Activated CD4-positive, alpha-beta T cell treated with anti-CD3 and anti-CD28 coated beads, Interleukin-10, Interleukin-2, amounts not matched to agents 100 ng/mL and 50 ng/mL, durations not matched to agents 16 hours and 8 hours (primary cell): ENCODE measurements around the gene B9D2.
"Not testable (repeated sequence)": the region's sequence is repeated elsewhere in the genome, so short reads cannot be mapped to it uniquely, and the experiment has no call there.

ENCODE experiments used
- DNase-seq: peaks from one replicate; pipeline ENCODE4 v3.0.0-alpha.2; 2020

B9D2 gene

GRCh38 chr19:41363753-41364523, at the start of gene B9D2:
B9D2 (minus strand) TSS chr19:41364149; CDS start chr19:41363519, 630 bp downstream.
- DNase-seq = peak; percentile 99

DNA sequence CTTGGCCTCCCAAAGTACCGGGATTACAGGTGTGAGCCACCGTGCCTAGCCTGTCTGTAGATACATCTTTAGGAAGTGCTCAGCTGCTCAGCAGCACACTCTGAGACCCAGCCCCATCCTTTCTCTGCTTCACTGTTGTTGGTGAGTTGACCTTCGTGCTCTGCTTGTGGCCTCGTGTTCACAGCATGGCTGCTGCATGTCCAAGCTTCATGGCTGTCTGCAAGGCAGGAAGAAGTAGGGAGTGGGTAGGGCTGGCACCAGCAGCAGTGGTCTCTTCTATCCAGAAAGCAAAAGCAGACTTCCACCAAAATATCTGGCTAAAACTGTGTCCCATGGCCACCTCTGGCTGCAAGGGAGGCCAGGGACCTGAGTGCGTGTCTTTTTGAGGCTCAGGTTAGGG, 49.0 kb upstream of the B9D2 start:
- no peak for DNase-seq

- no peak for DNase-seq
These were observed 48.0 kb upstream of the B9D2 start for GRCh38 chr19:41411968-41412265.

DNA sequence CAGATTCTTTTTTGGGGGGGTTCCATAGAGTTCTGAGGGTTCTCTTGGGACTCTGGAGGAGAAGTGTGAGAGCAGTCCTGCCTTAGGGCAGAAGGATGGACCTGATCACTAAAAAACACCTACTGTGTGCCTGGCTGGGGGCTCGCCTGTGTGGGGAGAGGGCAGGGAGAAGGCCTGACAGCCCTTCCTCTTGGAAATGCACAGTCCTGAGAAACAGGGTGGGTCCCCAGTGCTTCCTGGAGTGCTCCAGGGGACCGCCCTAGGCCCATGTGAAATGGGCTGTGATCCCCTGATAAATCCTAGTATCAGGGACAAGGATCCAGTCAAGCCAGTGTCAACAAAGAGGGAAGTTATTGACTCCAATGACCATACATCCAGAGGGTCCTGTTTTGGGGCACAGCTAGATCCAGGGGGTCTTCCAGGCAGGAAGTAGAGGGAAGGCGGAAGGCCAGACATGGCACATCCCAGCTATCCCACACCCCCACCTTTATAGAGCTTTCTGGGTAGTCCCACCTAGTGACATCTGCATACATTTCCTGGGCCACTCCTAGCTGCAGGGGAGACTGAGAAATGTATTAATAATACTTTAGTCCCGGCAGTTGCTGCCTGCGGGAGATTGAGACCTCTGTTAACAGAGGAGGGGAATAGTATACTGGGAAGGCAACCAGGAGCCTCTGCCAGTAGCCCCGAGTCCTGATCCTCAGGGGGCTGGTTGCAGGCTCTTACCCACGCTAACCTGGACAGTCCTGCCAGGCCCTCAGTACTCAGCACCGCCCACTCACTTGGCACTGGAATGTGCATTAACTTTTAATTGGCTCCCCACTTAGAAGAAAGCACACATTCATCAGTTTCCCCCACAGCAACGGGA, 47.4 kb upstream of the B9D2 start:
- no peak for DNase-seq

DNA sequence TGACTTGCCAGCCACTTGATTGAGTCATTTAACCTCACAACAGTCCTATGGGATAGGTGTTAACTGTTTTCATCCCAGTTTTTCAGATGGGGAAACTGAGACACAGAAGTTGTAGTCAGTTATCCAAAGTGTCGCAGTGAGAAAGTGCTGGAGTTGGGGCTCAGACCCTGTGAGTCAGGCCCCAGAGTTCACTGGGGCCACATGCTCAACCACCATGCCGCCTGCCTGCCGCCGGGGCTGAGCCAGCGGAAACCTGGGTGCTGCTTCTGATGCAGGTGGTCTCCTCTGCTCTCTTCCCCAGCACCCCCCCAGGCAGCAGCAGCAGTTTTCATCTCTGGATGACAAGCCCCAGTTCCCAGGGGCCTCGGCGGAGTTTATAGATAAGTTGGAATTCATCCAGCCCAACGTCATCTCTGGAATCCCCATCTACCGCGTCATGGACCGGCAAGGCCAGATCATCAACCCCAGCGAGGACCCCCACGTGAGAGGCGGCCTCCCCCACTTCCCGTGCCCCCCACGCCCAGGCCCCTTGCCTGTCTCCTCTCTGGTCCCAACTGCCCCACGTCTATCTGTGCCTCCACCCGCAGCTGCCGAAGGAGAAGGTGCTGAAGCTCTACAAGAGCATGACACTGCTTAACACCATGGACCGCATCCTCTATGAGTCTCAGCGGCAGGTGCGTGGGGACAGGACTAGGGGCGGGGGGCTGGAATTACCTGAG, 46.5 kb upstream of the B9D2 start:
- no peak for DNase-seq

DNA sequence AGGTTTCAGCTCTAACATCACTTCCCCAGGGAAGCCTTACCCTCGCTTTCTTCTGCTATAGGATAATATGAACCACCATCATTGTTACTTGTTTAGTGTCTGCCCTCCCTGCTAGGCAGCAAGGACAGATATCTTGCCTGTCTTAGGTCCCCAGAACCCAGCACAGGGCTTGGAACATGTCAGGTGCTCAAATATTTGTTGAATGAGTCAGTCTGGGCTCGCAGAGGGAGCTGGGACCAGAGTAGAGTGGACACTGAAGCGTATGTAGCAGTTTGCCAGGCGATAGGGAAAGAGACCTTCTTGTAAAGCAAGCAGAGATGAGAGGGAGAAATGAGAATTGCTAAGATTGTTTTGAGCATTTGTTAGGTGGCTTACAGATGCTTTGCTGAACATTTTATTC, 45.3 kb upstream of the B9D2 start:
- no peak for DNase-seq

GRCh38 chr19:41408846-41409245, 44.9 kb upstream of the B9D2 start:
- not testable (repeated sequence) for DNase-seq

DNA sequence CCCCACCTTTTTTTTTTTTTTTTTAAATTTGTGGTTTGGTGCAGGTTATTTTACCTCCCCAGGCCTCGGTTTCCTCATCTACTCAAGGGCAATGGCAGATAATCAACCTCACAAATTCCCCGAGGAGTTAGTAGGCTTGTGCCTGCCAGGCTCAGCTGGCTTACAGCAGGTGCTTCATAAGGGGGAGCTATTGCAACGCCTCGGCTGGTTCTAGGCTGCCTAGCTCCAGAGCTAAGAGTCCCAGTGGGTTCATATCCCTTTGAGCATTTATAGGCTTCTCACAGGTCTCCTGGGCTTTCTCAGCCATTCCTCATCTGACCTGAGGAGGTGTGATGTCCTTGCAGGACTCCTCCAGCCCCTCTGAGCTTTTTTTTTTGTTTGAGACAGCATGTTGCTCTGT, 44.3 kb upstream of the B9D2 start:
- no peak for DNase-seq

- DNase-seq = no peak
These were observed 43.3 kb upstream of the B9D2 start for GRCh38 chr19:41407271-41407670.

DNA sequence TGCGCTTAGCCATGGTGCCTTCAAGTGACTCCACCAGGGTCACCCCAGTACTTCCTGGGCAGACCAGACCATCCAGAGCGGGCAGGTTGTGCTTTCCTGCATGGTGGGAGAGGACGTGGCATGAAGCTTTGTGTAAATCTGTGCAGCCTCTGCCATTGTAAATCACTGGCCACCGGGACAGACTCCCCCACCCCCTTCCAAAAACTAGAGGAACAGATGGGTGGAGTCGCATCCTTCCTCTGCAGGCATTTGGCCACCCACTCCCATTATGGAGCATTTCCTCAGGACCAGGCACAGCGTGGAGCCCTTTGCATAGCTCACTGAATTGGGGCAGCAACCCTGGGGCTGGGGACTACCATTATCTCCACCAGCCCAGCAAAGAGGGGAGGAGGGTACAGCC, 41.8 kb upstream of the B9D2 start:
- no peak for DNase-seq

DNA sequence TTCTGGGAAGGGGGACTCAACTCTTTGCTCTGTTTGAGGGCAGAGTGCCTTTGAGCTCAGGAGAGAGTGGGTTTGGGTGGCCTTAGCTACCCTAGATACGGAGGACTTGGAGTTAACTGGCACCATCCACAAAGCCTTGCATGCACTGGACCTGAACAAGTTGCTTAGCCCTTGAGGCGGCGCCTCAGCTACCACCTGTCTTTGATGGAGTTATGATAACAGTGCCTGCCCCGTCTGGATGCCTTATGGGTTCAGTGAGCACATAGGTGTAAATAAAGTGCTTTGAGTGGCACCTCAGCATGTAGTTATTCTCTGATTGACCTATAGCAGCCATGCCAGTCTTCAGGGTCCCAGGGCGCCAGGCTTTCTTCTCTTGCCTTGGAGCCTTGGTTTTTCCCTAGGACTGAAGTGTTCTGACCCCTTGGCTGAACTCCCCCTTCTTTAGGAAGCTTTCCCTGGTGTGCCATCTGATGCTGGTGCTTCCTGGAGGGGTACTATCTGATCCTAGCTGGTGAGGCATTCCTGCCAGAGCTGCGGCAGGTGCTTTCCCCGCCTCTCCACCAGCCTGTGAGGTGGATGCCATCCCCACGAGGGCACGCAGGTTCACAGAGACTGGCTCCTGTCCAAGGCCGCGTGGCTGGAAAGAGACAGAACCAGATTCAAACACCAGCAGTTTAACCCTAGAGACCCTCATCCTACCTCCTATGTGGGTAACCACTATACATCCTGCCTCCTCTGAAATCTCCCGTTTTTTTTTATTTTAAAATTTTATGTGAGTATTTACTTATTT, 39.4 kb upstream of the B9D2 start:
- DNase-seq = no peak

DNA sequence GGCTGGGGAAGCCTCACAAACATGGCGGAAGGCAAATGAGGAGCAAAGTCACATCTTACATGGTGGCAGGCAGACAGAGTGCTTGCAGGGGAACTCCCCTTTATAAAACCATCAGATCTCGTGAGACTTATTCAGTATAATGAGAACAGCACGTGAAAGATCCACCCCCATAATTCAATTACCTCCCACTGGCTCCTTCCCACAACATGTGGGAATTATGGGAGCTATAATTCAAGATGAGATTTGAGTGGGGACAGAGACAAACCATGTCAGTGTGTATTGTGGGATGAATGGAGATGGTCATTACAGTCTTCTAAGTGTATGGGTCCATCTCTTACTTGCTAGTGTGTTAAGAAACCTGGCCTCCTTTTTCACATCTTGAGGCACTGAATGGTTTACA, 38.1 kb upstream of the B9D2 start:
- no peak for DNase-seq

DNA sequence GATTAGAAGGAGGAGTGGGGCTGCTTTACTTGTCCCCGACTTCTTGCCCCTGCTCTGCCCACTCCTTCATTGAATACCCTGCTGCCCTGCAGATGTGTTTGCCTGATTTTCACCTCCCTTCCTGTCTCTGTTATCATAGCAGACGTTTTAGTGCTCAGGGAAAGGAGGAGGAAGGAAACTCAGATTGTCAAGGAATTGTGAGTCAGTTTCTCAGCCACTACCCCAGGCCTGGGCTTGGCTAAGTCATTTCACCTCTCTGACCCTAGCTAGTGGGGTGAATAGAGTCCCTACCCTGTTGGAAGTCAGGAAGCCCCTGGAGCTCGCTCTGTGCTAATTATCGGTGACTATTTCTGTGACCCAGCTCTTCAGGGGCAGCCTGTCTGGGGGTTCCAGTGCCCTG, 37.5 kb upstream of the B9D2 start:
- DNase-seq = no peak

- no peak for DNase-seq
These were observed 35.6 kb upstream of the B9D2 start for GRCh38 chr19:41399525-41399924.

DNA sequence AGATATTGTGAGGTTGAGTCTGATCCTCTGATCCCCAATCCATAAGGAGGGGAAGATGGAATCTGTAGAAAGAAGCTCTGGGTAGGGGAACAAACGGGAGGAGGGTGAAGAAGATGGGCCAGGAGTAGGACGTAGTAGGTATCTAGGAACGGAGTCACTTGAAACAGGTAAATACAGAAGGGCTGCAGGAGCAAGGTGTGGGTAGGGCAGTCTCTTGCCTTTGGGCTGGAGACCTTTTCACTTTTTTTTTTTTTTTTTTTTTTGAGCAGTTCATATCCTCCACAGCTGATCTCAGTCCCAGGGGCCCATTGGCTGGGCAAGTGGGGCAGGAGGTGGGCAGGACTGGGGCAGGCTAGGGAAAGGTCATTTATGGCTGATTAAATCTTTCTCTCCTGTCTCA, 35.1 kb upstream of the B9D2 start:
- no peak for DNase-seq

- DNase-seq = no peak
These were observed 34.6 kb upstream of the B9D2 start for GRCh38 chr19:41398598-41398997.

GRCh38 chr19:41398050-41398418, 34.1 kb upstream of the B9D2 start:
- no peak for DNase-seq

DNA sequence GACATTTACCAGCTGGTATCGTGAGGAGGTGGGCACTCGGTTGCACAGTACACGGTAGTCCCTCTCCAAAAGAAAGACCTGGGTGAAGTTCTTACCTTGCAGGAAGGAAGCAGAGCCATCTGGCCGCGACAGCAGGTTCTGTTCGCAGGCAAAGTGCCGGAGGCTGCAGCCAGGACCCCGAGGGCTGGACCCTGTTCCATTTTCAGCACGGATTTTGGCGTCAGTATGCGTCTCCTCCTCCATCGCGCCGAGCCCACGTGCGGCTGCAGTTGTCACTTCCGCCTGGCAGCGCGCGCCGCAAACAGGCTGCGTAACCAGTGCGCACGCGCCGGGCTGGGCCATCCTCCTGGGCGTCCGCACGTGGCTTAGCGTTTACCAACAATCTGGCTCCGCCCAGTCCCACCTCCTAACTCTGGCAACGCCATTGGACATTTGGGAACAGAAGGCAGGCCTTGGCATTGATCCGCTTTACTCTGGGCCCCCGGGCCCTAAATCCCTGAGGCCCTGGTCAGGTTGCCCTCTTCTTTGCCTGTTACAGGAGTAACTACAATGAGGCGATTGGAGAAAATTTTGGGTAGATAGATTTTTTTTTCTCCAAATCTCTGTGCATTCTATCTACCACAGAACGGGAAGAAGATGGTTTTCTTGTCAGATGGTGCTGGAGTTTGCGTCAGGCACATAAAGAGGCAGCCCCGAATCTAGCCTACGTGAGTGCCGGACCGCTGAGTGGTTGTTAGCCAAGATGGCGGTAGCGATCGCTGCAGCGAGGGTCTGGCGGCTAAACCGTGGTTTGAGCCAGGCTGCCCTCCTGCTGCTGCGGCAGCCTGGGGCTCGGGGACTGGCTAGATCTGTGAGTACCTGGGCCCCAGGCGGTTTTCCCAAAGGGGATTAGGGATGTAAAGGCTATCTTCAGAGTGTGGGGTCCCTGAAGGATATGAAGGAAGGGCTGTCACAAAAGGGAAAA, 33.4 kb upstream of the B9D2 start, which contains the start of the genes BCKDHA and EXOSC5:
Gene BCKDHA (plus strand): TSS at position 733 of the 964 bp plus-strand sequence. CDS start 10 bp downstream, at position 743.
Gene EXOSC5 (minus strand): TSS at position 274 of the 964 bp plus-strand sequence. CDS start 31 bp downstream, at position 243.
- peak; percentile 100 for DNase-seq

- no peak for DNase-seq
These were observed 31.4 kb upstream of the B9D2 start for GRCh38 chr19:41395355-41395754.

DNA sequence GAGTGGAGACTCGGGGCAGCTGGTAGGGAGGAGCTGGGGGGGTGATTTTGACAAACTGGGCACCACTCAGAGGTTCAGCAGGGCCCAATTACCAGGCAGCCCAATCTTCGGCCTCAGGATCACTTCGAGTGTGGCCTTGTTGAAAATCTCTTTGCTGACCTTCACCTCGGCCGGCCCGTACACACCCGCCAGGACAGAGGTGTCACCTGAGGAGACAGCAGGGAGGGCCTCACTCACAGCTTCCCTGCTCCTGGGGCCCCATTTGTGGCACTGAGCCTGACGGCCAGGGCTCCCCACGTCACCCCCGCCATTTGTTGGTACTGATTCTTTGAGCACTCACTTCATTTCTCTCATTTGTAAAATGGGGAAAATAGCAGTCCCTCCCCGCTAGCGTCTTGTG, 28.8 kb upstream of the B9D2 start:
- no peak for DNase-seq

DNA sequence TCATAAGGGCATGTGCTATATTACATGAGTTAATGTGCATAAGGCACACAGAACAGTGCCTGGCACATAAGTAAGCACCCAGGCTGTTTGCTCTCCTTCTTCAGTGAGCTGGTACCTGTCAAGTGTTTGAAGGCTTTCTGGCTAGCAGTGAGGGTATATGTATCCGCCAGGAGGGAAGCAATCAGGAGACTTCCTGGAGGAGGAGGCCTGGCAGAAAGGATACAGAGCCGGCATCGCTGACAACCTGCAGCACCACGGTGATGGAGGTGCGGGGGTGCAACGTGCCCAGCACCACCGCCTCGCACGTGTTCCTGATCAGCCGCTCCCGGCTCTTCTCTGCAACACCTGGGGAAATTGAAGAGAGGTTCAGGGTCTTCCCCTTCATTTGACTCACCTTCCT, 27.7 kb upstream of the B9D2 start:
- DNase-seq = no peak

- DNase-seq = no peak
These were observed 22.5 kb upstream of the B9D2 start for GRCh38 chr19:41386442-41386841.
